Glutamatergic neuron (in vitro differentiated cells): ENCODE data around the gene RBMS1. TPM values are rescaled to one million over a fixed set of nuclear protein-coding genes. Genes with fewer than 3 reads are reported as not detected.
A peak's percentile ranks its signal among the peaks of the same experiment; 100 is the strongest.

ENCODE experiments used
- DNase-seq: peaks from one replicate; pipeline ENCODE4 v3.0.0; 2022
- H3K27ac Mint-ChIP-seq: one replicate; pipeline ENCODE4 v1.8.0; 2020; ENCODE audit warnings: mild to moderate bottlenecking, mixed read lengths, inconsistent platforms; ENCODE audit not compliant: unreplicated experiment
- H3K27me3 Mint-ChIP-seq: one replicate; pipeline ENCODE4 v1.8.0; 2020; ENCODE audit warnings: mild to moderate bottlenecking, moderate library complexity, mixed read lengths, inconsistent platforms; ENCODE audit not compliant: unreplicated experiment
- H3K36me3 Mint-ChIP-seq: one replicate; pipeline ENCODE4 v1.8.0; 2020; ENCODE audit warnings: mild to moderate bottlenecking, mixed read lengths, inconsistent platforms; ENCODE audit not compliant: unreplicated experiment
- H3K4me1 Mint-ChIP-seq: one replicate; pipeline ENCODE4 v1.8.0; 2020; ENCODE audit warnings: mild to moderate bottlenecking, low read depth, mixed read lengths, inconsistent platforms; ENCODE audit not compliant: unreplicated experiment
- H3K4me3 Mint-ChIP-seq: one replicate; pipeline ENCODE4 v1.8.0; 2020; ENCODE audit warnings: mild to moderate bottlenecking, mixed read lengths, inconsistent platforms; ENCODE audit not compliant: unreplicated experiment
- H3K9me3 Mint-ChIP-seq: one replicate; pipeline ENCODE4 v1.8.0; 2020; ENCODE audit warnings: mild to moderate bottlenecking, moderate library complexity, mixed read lengths, inconsistent platforms; ENCODE audit not compliant: unreplicated experiment
- total RNA-seq: library from RNA; stranded (reverse); fragmentation: NEBNext Ultra II Directional; extraction: Animal tissue kit (Norgen Biotek cat#: 25700); gene quantifications from one replicate; pipeline ENCODE4 v1.2.1, GENCODE V29; 2021; ENCODE audit not compliant: unreplicated experiment
- TF ChIP-seq, protein P1 (sequence below): fragments of 200-600 bp; sonication (generic); IDR thresholded peaks from one replicate; pipeline ENCODE4 v1.5.0; 2021; ENCODE audit not compliant: partially characterized antibody, unreplicated experiment

The RBMS1 gene
- total RNA-seq, 1 donor from 2014 or later = 142 TPM

DNA sequence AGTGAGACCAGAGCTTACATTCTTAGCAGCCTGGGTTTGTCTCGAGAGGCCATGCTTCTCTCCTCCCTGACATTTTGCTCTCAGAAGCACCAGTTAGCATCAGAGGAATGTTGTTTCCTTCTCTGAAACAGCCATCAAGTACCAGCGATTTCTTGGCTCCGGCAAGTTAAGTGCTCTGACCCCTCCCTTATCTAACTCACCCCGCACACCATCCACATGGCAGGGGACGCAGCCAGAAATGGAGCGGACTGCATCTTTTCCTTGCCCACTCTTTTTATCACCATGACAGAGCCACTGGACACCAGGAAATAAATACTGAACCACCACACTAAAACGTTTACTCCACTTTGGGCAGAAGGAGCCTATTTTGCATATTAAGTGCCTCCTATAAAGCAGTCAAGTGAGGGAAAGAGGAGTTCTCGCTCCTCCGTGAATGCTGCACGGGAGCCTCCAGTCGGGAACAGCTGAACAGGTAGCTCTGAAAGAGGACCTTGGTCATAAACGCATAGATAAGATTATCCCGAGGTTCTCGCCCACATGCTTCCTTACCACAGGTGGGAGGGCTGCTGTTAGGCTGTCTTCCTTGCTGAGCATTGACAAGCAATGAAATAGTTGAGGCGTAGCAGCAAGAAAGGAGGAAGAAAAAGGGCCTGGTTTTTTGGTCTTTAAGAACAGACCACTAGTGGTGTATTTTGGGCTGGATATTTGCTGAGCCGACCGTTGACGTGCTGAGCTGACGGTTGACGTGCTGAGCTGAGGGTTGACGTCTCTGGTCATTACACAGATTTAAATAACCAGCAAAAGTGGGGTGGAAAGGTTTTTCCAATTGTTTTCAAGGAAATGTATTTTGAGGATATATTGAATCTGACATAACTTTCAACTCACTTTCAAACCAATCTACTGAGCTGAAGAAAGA lies 222.2 kb downstream of the RBMS1 start:
- TF ChIP-seq, protein P1, sequence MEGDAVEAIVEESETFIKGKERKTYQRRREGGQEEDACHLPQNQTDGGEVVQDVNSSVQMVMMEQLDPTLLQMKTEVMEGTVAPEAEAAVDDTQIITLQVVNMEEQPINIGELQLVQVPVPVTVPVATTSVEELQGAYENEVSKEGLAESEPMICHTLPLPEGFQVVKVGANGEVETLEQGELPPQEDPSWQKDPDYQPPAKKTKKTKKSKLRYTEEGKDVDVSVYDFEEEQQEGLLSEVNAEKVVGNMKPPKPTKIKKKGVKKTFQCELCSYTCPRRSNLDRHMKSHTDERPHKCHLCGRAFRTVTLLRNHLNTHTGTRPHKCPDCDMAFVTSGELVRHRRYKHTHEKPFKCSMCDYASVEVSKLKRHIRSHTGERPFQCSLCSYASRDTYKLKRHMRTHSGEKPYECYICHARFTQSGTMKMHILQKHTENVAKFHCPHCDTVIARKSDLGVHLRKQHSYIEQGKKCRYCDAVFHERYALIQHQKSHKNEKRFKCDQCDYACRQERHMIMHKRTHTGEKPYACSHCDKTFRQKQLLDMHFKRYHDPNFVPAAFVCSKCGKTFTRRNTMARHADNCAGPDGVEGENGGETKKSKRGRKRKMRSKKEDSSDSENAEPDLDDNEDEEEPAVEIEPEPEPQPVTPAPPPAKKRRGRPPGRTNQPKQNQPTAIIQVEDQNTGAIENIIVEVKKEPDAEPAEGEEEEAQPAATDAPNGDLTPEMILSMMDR = no peak
- peak; percentile 24 for DNase-seq
- H3K4me3 Mint-ChIP-seq = peak overlapping the region; percentile 78
- H3K27ac Mint-ChIP-seq = peak overlapping the region; percentile 89
- peaks cover 50% of the 10 kb centered on the region for H3K4me1 Mint-ChIP-seq
- H3K27me3 Mint-ChIP-seq = peaks cover 8% of the 10 kb centered on the region
- H3K36me3 Mint-ChIP-seq = no peaks in the 10 kb centered on the region
- H3K9me3 Mint-ChIP-seq = peaks cover 16% of the 10 kb centered on the region

DNA sequence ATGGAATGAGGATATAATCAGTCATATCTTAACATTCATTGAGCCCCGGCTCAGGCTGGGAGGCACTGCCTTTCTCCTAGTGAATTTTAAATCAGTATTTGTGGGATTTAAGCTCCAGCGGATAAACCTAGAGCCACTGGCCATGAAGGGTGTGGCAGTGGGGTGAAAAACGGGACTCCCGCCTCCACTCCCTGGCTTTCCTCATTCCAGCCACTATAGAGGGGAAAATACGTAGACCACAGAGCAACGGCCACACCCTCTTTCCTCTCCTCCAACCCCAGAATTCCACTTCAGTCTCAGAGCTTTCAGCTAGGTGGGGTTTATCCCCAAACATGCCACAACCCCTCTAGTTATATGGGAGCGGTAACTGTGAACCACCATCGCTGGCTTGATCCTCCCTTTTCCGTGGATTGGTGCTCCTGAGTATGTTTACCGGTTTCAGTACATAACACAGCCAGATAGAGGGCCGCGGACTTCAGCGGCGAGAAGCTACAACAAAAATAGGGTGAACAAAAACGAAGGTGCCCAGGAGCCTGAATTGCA lies 223.0 kb downstream of the RBMS1 start:
- DNase-seq = peak; percentile 18
- Mint-ChIP-seq H3K27me3 (peaks cover 8% of the 10 kb centered on the region), H3K4me1 (peaks cover 50% of the 10 kb centered on the region), H3K4me3 (peak overlapping the region; percentile 78), H3K36me3 (no peaks in the 10 kb centered on the region), H3K27ac (peak overlapping the region; percentile 89), H3K9me3 (peaks cover 16% of the 10 kb centered on the region)
- TF ChIP-seq, protein P1 = no peak

DNA sequence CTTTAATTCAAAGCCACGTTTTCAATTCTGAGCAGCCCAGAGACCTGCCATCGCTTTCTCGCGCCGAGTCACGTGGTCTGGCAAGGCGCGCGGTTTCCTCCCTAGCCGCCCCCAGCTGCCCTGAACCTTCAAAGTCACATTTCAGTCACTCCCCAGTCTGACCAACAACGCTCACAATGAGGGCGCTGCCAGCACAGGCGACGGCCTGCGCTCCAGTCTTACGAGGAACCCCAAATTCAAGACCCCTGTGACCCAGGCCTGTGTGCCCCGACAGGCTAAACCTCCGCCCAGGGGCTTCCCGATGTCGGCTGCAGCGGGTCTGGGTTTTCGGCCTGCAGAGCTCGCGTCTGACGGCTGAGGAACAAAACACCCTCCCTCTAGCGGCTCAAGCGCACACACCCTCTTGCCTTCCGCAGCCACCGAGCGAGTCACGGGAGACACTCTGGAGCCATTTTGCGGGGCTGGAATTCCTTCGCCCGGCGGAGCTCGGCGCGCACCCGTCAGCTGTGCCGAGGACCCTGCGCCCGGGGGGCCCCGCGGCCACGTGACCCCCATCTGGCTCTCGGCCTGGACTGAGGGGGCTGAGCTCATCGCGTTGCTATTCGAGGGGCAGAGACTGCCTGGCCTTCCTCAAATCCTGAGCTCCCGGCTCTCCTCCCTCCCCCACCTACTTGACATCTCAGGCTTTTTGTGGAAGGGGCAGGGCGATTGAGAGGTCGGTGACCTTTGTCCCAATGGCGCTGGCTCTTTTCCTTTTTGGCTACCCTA lies 223.6 kb downstream of the RBMS1 start:
- Mint-ChIP-seq H3K36me3 (no peaks in the 10 kb centered on the region), H3K27ac (peak overlapping the region; percentile 98), H3K27me3 (peaks cover 8% of the 10 kb centered on the region), H3K9me3 (peaks cover 16% of the 10 kb centered on the region), H3K4me1 (peaks cover 50% of the 10 kb centered on the region), H3K4me3 (peak overlapping the region; percentile 83)
- DNase-seq = peak; percentile 93
- TF ChIP-seq, protein P1 = peak; percentile 53

DNA sequence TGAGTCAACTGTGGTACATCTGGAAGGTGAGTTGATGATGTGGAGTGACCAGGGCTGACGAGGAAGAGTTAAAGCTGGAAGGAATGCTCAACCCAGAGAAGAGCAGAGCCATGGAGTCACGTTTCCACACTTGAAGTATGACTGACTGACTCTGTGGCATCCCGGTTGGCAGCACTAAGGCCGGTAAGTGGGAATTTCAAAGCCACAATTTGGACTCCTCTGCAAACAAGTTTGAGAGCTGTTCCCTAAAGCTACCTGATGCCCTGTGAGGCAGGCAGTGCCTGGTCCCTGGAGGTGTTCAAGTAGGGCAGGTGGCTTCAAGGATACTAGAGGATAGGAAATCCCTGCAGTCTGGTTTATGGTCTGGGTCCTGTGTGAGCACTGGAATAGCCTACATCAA lies 224.2 kb downstream of the RBMS1 start:
- Mint-ChIP-seq H3K4me3 (peak overlapping the region; percentile 83), H3K27me3 (peaks cover 8% of the 10 kb centered on the region)

More for the DNA sequence above, 224.2 kb downstream of the RBMS1 start:
- Mint-ChIP-seq H3K27ac (peak overlapping the region; percentile 98), H3K36me3 (no peaks in the 10 kb centered on the region), H3K9me3 (peaks cover 16% of the 10 kb centered on the region), H3K4me1 (peaks cover 50% of the 10 kb centered on the region)
- DNase-seq = no peak
- TF ChIP-seq, protein P1 = no peak
